Vagina (tissue), 2 donors: Measurements from ENCODE around the gene TBC1D3K.

Source experiments
- POLR2A ChIP-seq, 2 donors: fragments of 450-650 bp; IDR thresholded peaks; one replicate each; pipeline ENCODE4 v1.6.1; 2017; ENCODE audit warnings: antibody characterized with exemption in 2 of 2, mild to moderate bottlenecking in 2 of 2, moderate library complexity in 2 of 2
- TF ChIP-seq, protein P1 (sequence below), 3 experiments: fragments of 450-650 bp in 2 of 3; fragments of 200-600 bp in 1 of 3; sonication (generic) in 1 of 3; IDR thresholded peaks; one replicate each; pipeline ENCODE4 v1.5.1; 2017 to 2019; ENCODE audit warnings: antibody characterized with exemption in 3 of 3, mild to moderate bottlenecking in 2 of 3, moderate library complexity in 2 of 3

DNA sequence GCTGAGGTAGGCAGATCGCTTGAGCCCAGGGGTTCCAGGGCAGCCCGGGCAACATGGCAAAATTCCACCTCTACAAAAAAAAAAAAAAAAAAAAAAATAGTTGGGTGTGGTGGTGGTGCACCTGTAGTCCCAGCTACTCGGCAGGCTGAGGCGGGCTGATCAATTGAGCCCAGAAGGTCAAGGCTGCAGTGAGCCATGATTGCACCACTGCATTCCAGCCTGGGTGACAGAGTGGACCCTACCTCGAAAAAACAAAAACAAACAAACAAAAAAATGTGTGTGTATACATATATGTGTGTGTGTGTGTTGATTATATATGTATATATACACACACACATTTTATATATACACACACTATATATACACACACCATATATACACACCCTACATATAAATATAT is 39.1 kb upstream of the TBC1D3K start:
- TF ChIP-seq, protein P1, sequence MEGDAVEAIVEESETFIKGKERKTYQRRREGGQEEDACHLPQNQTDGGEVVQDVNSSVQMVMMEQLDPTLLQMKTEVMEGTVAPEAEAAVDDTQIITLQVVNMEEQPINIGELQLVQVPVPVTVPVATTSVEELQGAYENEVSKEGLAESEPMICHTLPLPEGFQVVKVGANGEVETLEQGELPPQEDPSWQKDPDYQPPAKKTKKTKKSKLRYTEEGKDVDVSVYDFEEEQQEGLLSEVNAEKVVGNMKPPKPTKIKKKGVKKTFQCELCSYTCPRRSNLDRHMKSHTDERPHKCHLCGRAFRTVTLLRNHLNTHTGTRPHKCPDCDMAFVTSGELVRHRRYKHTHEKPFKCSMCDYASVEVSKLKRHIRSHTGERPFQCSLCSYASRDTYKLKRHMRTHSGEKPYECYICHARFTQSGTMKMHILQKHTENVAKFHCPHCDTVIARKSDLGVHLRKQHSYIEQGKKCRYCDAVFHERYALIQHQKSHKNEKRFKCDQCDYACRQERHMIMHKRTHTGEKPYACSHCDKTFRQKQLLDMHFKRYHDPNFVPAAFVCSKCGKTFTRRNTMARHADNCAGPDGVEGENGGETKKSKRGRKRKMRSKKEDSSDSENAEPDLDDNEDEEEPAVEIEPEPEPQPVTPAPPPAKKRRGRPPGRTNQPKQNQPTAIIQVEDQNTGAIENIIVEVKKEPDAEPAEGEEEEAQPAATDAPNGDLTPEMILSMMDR (IDR thresholded peaks at IDR 0.05) = no peak
- TF ChIP-seq POLR2A (IDR thresholded peaks at IDR 0.05) = no peak
